GM21390 (cell line): Measurements from ENCODE around the gene SPO11.

Source experiments
- ATAC-seq: cut with Tn5 transposase; IDR thresholded peaks from one replicate; pipeline ENCODE4 v1.9.1; 2021; ENCODE audit not compliant: unreplicated experiment

Gene SPO11

GRCh38 chr20:57329608-57330221, at the start of gene SPO11:
Gene SPO11 (plus strand): TSS chr20:57329803. CDS start chr20:57329868, 65 bp downstream.
- no peak for ATAC-seq

GRCh38 chr20:57280221-57280620, 49.4 kb upstream of the SPO11 start:
- no peak for ATAC-seq

- ATAC-seq, result no peak
Observed at GRCh38 chr20:57281900-57282299, 47.7 kb upstream of the SPO11 start.

GRCh38 chr20:57282670-57283361, 46.8 kb upstream of the SPO11 start:
- no peak for ATAC-seq

- no peak for ATAC-seq
Observed at GRCh38 chr20:57283860-57284259, 45.7 kb upstream of the SPO11 start.

- no peak for ATAC-seq
Observed at GRCh38 chr20:57287007-57287880, 42.4 kb upstream of the SPO11 start.

- no peak for ATAC-seq
Observed at GRCh38 chr20:57287901-57288300, 41.7 kb upstream of the SPO11 start.

- ATAC-seq, result no peak
Observed at GRCh38 chr20:57288651-57289277, 40.8 kb upstream of the SPO11 start.

- ATAC-seq, result no peak
Observed at GRCh38 chr20:57289391-57290177, 40.0 kb upstream of the SPO11 start.

- ATAC-seq, result no peak
Observed at GRCh38 chr20:57290178-57290484, 39.5 kb upstream of the SPO11 start.

- ATAC-seq, result no peak
Observed at GRCh38 chr20:57291003-57291402, 38.6 kb upstream of the SPO11 start.

GRCh38 chr20:57291694-57292093, 37.9 kb upstream of the SPO11 start:
- no peak for ATAC-seq

GRCh38 chr20:57292611-57293010, 37.0 kb upstream of the SPO11 start:
- no peak for ATAC-seq

GRCh38 chr20:57293995-57294394, 35.6 kb upstream of the SPO11 start:
- ATAC-seq, result no peak

GRCh38 chr20:57294550-57294949, 35.1 kb upstream of the SPO11 start:
- no peak for ATAC-seq

GRCh38 chr20:57298457-57298856, 31.1 kb upstream of the SPO11 start:
- no peak for ATAC-seq

- ATAC-seq, result no peak
Observed at GRCh38 chr20:57301026-57301425, 28.6 kb upstream of the SPO11 start.

- no peak for ATAC-seq
Observed at GRCh38 chr20:57306747-57307146, 22.9 kb upstream of the SPO11 start.

GRCh38 chr20:57308451-57309271, 20.9 kb upstream of the SPO11 start:
- no peak for ATAC-seq

GRCh38 chr20:57309544-57310115, 20.0 kb upstream of the SPO11 start:
- no peak for ATAC-seq
